Stomach (tissue), 4 donors: ENCODE results near the gene OR2T10.
"Not testable (repeated sequence)": the region's sequence is repeated elsewhere in the genome, so short reads cannot be mapped to it uniquely, and the experiment has no call there.

Source experiments
- CTCF ChIP-seq, 7 experiments: fragments of 450-650 bp in 4 of 7; fragments of 200-600 bp in 3 of 7; sonication (generic) in 3 of 7; IDR thresholded peaks; one replicate each; pipeline ENCODE4 v1.5.1; 2016 to 2019; ENCODE audit warnings: antibody characterized with exemption in 7 of 7, control low read depth in 2 of 7, mild to moderate bottlenecking in 1 of 7
- EP300 ChIP-seq: sonication (generic); formaldehyde crosslinking; IDR thresholded peaks from one replicate; pipeline ENCODE4 v1.6.1; 2017; ENCODE audit warnings: antibody characterized with exemption

DNA sequence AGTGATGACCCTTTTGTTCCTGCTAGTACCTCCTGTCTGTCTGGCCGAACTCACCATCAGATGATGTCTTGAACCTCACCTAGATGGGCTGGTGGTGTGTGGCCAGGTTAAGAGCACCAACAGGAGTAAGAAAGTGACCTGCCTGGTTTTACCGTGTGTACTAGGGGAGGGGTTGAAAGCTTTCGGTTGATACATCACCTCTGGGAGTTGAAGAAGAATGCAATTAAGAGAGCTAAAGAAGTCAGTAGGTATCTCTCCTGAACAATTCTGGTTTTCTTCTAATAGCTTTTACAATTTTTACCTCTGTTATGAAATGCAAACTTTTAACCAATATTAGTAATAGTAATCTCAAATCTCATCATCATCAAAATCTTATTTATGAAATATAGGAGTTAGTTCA, 34.8 kb downstream of the OR2T10 start, which contains the start of gene OR2T29:
- TF ChIP-seq EP300; CTCF (IDR thresholded peaks at IDR 0.05): not testable (repeated sequence)
